Left renal pelvis (tissue), 4 donors: ENCODE results near the gene SP110. TPM values are rescaled to one million over a fixed set of nuclear protein-coding genes. Genes with fewer than 3 reads are reported as not detected.
"Not testable (repeated sequence)": the region's sequence is repeated elsewhere in the genome, so short reads cannot be mapped to it uniquely, and the experiment has no call there.

Experiments used
- DNase-seq, 4 donors: peaks; one replicate each; pipeline ENCODE4 v3.0.0-alpha.2; 2013; ENCODE audit warnings: low read depth in 4 of 4, low spot score in 3 of 4
- polyA plus RNA-seq, 4 donors: library from polyadenylated mRNA; unstranded; fragments of 120-200 nt; gene quantifications; one replicate each; pipeline ENCODE4 v1.2.1, GENCODE V29; 2013; ENCODE audit not compliant: insufficient read length in 4 of 4

The SP110 gene
- polyA plus RNA-seq, 4 donors: 20.8 to 26.1 (median 22.8) TPM

DNA sequence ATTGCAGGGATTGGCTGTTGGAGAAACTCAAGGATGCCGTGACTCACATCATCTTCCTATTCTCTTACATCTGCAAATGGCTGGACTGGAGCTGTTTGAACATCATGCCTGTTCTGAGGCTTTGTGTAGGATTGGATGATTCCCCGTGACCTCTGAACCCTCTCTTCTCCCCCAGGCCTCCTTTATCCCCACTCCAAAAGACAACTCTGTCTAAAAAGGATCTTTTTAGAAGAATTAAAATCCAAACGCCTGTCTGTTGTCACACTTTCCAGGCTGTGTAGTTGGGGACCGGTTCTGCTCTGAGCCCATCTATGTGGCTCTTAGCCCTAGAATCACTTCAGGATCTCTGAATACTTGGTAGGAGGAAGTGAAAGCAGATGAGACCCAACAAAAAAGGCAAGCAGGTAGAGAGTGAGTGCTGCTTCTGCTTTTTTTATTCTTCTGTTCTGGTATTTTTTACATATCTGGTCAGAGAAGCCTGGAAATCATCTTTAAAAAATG is 6.3 kb upstream of the SP110 start:
- no peak for DNase-seq

DNA sequence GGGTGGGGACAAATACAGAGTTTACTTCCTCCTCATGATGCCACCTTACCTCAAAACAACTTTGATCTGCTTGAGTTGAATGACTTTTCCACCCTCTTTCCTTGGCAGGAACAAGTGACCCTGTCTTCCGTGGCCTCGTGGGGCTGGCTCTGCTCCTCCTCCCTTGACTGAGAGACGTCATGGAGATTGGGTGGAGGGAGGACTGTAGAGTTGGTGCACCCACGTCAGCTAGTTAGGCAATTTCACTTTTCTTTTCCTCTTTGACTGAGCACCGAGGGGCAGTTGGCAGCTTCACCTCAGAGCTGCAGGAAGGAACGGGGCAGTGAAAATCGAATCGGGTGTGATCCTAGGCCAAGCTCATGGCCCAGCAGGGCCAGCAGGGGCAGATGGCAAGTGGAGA is 5.7 kb upstream of the SP110 start, which contains the start of gene SP140:
TSS of gene SP140 (plus strand) at position 251 of the 400 bp plus-strand sequence. CDS start at position 360, 109 bp downstream.
- no peak for DNase-seq

GRCh38 chr2:230224458-230224857 is 4.7 kb upstream of the SP110 start:
- no peak for DNase-seq

GRCh38 chr2:230222829-230223228 is 3.0 kb upstream of the SP110 start:
- not testable (repeated sequence) for DNase-seq

- DNase-seq: no peak
Observed at GRCh38 chr2:230221493-230221892, 1.7 kb upstream of the SP110 start.

DNA sequence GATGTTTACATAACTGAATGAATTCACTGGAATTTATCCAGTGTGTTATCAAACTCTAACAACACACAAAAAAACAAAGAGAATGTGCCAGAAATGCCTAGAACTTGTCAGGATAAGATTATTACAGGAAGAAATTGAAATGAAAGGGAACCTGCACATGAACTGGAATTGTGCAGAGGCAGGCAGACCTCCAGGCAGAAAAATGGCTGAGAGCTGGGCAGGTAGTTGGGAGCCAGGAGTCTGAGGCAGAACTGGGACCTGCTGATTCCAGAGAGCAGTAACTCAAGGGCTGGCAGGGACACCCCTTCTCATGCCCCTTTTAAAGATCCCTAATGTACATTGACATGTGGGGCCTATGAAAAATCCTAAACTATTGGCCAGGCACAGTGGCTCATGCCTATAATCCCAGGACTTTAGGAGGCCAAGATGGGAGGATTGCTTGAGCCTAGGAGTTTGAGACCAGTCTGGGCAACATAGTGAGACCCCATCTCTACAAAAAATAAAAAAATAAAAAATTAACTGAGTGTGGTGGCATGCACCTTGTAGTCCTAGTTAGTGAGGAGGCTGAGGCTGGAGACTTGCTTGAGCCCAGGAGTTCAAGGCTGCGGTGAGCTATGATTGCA is 674 bp upstream of the SP110 start:
- no peak for DNase-seq

GRCh38 chr2:230218421-230218820 is 1.4 kb downstream of the SP110 start:
- no peak for DNase-seq

- DNase-seq: no peak
Observed at GRCh38 chr2:230217424-230217823, 2.4 kb downstream of the SP110 start.

DNA sequence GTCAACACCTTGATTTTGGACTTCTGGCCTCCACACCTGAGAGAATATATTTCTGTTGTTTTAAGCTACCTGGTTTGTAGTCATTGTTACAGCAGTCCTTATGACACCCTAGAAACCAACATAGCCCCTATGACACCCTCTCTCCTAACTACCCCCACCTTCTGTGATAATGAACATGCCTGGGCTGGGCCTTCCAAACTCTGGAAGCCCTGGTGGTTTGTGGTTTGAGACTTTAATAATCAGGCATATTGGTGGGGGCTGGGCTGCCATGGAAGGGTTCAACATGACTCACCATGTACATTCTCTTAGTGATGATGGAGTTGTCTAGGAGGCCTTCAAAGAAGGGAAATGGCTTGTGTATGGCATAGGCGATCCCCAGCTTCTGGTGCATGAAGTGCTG is 3.3 kb downstream of the SP110 start:
- no peak for DNase-seq

DNA sequence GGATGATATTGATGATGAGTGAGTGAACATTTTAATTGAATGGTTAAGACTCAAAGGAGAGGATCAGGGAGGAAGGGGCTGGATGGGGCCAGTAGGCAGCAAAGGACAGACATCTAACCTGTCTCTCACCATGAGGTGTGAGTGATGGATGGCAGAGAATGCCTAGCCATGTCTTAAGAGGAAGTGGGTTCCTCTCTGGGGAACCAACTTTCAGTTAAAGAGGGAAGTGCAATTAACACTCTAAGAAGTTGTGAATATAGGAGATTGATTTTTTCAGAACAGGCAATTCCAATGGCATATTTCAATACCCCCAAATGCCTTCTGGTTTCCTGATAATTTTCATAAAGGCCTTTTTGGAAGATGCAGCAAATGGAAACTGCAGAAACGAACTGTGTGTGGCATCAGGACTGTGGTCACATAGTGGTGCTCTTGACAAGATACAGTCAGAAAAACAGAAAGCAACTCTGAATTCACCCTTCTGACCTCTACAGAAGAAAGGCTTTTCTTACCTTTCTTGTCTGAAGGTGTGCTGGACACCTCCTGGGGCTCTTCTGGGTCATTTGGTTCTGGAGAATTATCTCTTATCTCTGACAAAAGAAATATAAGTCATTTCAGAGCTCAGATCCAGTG is 10.2 kb downstream of the SP110 start:
- no peak for DNase-seq

DNA sequence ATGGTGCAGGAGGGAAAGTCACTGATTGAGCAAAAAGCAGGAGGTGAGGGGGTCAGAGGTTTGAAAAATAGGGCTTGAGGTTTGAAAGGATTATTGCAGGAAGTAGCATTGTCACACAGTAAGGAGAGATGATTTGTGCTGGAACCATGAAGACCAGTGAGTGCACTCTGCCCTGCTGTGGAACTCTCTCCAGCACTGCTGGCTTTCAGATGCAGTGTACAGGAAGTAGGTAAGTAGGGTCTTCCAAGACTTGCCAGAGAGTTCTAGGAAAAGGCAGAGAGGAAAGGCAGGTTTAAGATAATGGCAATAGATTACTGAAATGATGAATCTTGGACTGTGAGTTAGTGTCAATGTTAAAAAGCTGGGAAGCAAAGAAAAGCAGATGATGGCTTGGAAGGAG is 11.2 kb downstream of the SP110 start:
- DNase-seq: no peak

DNA sequence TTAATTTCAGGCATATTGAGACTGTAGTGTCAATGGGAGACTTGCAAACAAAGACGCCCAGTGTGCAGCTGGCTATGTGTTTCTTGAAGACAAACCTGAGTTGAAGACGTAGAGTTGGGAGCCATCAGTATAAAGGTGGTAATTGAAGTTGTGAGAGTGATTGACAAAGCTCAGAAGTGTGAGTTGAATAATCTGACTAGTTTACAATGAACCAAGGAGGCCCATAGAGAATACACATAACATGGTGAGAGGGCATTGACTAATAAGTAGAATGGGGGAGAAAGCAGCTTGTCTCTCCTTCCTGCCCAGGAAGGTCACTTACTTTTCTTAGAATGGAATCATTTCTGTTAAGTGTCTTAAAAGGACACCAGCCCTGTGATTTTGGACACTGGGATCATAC is 14.1 kb downstream of the SP110 start:
- DNase-seq: no peak

GRCh38 chr2:230205034-230205433 is 14.8 kb downstream of the SP110 start:
- no peak for DNase-seq

DNA sequence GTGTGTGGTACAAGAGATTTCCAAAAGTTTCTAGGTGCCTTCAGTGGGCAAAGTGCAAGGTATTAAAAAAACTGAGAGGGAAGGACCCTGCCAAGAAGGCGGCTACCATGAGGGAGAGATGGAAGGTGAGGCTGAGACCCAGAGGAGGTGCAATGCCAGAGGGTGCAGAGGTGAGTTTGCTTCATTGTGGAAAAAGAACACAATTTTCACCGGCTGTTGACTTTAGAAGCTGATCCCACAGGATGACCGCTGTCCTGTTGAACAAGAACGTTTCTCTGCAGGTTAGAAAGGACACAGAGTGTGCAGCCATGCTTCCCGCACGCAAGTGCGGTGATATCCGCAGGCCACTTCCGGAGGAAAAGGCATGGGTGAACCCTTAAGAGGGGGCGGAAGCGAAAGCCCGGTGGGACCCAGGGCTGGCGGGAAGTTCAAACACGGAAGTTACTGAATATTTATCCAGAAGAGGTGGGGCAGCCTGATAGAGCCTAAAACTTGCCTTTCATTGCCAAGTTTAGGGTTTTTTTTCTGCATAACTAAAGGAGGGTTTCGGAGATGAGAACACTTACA is 16.6 kb downstream of the SP110 start:
- no peak for DNase-seq

DNA sequence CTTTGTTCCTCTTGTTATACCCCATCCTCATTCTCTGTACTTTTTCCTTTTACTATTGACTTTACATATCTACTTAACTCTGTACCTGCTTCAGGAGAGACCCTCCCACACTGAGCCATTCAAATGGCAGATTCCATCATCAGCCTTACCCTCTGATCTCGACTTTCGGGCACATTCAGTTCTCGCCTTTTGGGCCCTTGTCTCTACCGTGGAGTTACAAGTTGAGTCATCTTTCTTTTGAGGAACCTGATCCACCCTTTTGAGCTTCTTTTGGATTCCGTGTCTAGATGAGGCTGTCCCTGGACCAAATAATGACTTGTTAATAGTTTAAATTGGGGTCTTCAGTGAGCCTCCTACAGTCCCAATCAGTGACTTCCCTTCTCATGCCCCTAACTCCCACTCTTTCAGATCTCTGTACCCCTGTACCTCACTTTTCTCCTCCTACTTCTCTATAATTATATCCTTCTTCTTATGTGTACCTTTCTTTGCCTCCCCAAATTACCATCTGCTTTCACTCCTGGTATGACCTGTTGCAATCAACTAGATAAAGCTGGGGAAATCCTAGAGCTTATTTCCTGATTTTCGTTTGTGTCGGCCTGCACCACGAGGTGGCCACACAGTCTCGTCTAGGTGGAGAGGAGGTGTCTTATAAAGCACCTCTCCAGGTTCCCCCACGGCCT is 17.2 kb downstream of the SP110 start:
- DNase-seq: no peak

DNA sequence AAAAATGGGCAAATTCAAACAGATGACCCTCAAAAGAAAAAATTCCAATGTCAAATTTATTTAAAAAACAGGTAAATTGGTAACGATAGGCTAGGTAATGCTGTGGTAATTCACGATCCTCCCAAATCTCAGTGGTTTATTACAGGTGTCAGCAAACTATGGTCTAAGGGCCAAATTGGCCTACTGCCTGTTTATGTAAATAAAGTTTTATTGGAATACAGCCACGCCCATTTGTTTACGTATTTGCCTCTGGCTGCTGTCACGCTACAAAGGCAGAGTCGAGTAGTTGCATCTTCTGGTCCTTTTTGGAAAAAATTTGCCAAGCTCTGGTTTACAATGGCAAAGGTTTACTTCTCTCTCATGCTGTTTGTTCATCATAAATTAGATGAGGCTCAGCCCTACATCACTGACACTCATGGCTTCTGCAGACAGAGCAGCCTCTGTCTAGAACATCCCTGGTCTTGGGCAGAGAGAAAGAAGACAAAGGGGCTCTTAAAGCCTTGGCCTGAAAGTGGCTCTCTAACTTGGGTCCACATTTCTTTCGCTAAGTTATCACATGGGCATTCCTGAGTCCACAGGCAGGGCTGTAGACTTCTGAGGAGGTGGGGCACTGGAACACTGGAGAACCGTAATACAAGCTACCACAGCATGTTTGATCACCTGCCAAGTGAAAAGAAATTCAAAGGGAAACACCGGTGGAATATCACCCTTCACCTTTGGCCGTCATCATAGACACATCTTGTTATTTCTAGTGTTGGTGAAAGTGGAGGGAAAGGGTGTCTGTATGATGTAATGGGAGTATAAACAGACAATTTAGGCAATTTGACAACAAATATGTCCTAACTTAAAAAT is 34.8 kb downstream of the SP110 start:
- DNase-seq: no peak

GRCh38 chr2:230181195-230181594 is 38.6 kb downstream of the SP110 start:
- no peak for DNase-seq

DNA sequence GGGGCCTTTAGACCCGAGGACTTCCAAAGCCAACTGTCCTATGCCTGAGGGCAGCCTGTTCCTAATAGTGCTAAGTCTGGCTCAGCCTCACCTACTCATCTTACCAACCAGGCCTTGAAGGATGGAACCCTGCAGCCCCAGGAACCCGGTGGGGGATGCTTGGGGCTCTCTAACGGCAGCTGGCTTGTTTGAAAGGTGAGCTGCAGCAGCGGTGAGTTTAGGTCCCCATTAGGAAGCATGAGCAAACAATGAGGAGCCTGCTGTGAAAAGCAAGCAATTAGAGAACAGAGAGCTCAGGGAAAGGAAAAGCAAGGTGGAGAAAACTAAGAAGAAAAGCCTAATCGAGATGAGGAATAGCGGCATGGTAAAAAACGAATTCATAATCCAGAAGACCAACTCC is 39.9 kb downstream of the SP110 start:
- no peak for DNase-seq

DNA sequence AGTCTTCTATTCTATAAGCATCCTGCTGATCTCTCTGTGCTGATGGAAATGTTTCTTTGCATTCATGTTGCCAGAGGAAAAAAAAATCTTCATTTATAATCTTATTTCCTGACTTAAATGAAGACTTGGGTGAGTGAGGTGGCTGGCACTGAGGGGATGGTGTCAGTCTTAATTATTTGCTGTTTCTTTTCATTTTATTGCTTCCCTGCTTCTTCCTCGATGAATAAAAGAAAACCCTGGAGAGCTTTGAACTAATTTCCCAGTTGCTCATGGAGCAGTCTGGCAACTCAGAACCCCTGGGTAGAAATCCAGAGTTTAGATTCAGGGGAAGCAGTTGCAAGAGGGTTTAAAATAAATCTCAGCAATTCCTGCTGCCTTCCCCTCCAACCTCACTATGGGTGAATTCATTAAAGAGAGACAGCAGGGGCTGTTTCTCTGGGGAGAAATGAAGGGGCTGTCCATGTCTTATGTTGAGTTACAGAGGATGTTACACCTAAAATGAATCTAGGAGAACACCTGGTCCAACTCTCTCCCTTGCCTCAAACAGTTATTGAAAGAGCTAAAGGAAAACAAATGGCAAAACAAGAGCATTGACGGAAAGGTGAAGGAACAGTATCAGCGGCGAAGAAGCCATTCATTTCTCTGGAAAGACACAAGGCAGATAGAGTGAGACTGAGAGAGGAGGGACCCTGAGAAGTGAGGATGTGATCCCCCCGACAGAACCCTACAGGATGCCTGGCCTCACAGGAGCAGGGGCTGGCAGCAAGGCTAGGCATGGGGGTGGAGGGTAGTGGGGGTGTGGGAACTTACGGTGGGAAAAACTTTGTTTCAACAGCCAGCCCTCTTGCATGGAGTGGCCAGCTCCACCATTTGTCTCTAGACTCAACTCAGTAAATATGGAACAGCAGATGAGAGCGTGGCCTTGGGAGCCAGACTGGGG is 41.0 kb downstream of the SP110 start:
- DNase-seq: no peak
